ENCODE results near the gene AP2A2.

DNA sequence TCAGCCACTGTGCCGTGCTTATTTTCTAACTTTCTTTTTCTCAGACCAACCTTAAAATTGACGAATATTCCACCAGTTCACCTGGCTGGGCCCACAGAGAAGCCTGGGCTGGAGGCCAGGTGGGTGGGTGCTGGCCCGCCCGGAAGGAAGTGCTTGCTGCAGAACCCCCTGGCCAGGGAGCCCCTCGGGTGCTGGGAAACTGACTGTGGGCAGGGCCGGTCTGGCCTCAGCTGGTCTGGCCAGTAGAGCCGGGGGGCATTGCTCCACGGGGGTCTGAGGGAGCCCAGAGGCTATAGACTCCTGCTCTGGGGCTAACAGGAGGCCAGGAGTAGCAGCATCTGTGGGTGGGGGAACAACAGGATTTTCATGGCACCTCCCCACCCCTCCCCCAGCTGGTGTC lies 8.2 kb upstream of the AP2A2 start:
- no peak for TF ChIP-seq CTCF (IDR thresholded peaks at IDR 0.05)
- TF ChIP-seq POLR2AphosphoS5 (IDR thresholded peaks at IDR 0.05), result no peak
- TF ChIP-seq POLR2A (IDR thresholded peaks at IDR 0.05), result no peak

Data from breast epithelium (tissue), 3 donors.